ENCODE results near the gene CCKAR.

CCKAR gene

GRCh38 chr4:26482508-26483462 lies 7.5 kb downstream of the CCKAR start:
- CTCF ChIA-PET, result interaction anchor here (1.0 to 4.4 kb wide), 5 partner anchors 8 to 565 kb away, joined by 3 to 19 read pairs (median 3); no protein-coding TSS in a partner anchor
- POLR2A ChIA-PET, result no interaction called here
- TF ChIP-seq CTCF (IDR thresholded peaks at IDR 0.05; ENCODE audit: control extremely low read depth, extremely low read depth, low read depth, missing control alignments), result no peak
- DNase-seq (ENCODE audit: extremely low spot score), result no peak

GRCh38 chr4:26478330-26478729 lies 12.0 kb downstream of the CCKAR start:
- POLR2A ChIA-PET, result no interaction called here
- DNase-seq (ENCODE audit: extremely low spot score), result no peak
- CTCF ChIA-PET, result no interaction called here
- TF ChIP-seq CTCF (IDR thresholded peaks at IDR 0.05; ENCODE audit: control extremely low read depth, extremely low read depth, low read depth, missing control alignments), result no peak

- TF ChIP-seq CTCF (IDR thresholded peaks at IDR 0.05; ENCODE audit: control extremely low read depth, extremely low read depth, low read depth, missing control alignments), result no peak
- ChIA-PET CTCF (interaction anchor here (4.5 kb wide), 1 partner anchor 9 kb away, joined by 19 read pairs; no protein-coding TSS in a partner anchor), POLR2A (no interaction called here)
- no peak for DNase-seq (ENCODE audit: extremely low spot score)
Measured at GRCh38 chr4:26476545-26476944, 13.7 kb downstream of the CCKAR start.

- TF ChIP-seq CTCF (IDR thresholded peaks at IDR 0.05; ENCODE audit: control extremely low read depth, extremely low read depth, low read depth, missing control alignments), result no peak
- ChIA-PET POLR2A (no interaction called here), CTCF (interaction anchor here (4.5 kb wide), 1 partner anchor 9 kb away, joined by 19 read pairs; no protein-coding TSS in a partner anchor)
- no peak for DNase-seq (ENCODE audit: extremely low spot score)
Measured at GRCh38 chr4:26475716-26476115, 14.6 kb downstream of the CCKAR start.

GRCh38 chr4:26474551-26474950 lies 15.7 kb downstream of the CCKAR start:
- POLR2A ChIA-PET, result no interaction called here

GRCh38 chr4:26473893-26474292 lies 16.4 kb downstream of the CCKAR start:
- POLR2A ChIA-PET, result no interaction called here
- CTCF ChIA-PET, result interaction anchor here (0.9 to 4.5 kb wide), 5 partner anchors 9 to 18 kb away, joined by 3 to 19 read pairs (median 3); no protein-coding TSS in a partner anchor

More at GRCh38 chr4:26474551-26474950, 15.7 kb downstream of the CCKAR start:
- no peak for TF ChIP-seq CTCF (IDR thresholded peaks at IDR 0.05; ENCODE audit: control extremely low read depth, extremely low read depth, low read depth, missing control alignments)
- CTCF ChIA-PET, result interaction anchor here (0.6 to 4.5 kb wide), 5 partner anchors 10 to 23 kb away, joined by 3 to 19 read pairs (median 3); no protein-coding TSS in a partner anchor
- DNase-seq (ENCODE audit: extremely low spot score), result no peak

More at GRCh38 chr4:26473893-26474292, 16.4 kb downstream of the CCKAR start:
- no peak for DNase-seq (ENCODE audit: extremely low spot score)
- no peak for TF ChIP-seq CTCF (IDR thresholded peaks at IDR 0.05; ENCODE audit: control extremely low read depth, extremely low read depth, low read depth, missing control alignments)

Measured in GM10248 (cell line).